DMS53 treated with DMSO at 0.1 percent for 48 hours (cell line): ENCODE measurements around the gene DHRS11.
A peak's percentile ranks its signal among the peaks of the same experiment; 100 is the strongest.
"Not testable (repeated sequence)": the region's sequence is repeated elsewhere in the genome, so short reads cannot be mapped to it uniquely, and the experiment has no call there.

Source experiments
- DNase-seq: peaks from one replicate; lab custom pipeline; 2025; ENCODE audit not compliant: unreplicated experiment; lab: John Stamatoyannopoulos, UW

DHRS11 gene

DNA sequence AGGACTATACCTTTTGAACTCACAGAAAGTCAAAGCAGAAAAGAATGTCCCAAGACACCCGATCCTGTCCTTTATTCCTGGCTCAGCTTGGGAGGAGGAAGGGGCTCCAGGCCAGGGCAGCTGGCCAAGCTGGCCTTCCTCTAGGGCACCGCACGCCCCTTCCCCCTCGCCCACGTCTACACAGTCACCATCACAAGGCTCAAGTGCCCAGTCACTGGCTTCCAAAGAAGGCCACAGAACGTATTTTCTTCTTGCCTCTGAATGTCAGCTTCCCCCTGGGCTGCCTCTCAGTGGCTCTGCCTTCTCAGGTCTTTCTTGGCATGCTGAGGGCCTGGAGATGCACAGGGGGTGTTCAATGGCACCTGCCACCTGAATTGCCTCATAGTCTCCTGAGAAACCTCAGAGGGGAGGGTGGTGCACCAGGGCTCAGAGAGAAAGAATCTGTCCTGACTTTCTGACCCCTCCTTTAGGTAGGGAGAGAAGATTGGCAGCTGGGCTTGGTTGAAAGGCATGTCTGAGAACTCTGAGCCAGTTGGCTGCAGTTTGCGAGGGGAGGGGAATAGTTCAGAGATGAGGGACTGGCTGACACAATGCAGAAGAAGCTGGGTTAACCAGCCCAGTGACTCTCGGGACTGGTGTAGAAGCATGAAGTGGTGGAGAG lies 2.1 kb downstream of the DHRS11 start:
- DNase-seq, result no peak

- no peak for DNase-seq
Measured at GRCh38 chr17:36594626-36595401, 3.1 kb downstream of the DHRS11 start.

DNA sequence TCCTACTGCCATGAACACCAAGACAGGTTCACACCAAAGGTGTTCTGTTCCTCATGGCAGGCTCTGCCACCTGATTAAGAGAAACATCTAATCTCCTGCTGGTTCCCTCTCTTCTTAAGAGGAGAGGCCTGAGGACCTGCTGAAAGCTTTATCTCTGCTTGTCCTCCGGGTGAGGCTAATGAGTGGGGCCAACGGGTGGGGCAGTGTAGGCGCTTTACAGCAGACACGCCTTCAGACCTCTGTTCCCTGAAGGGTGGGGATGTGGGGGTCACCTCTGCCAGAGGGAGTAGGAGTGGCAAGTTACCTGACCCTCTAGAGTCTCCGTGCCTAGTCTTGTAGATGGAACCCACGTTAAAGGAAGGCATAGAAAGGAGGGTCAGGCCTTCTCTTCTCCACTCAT lies 5.5 kb downstream of the DHRS11 start:
- no peak for DNase-seq

- no peak for DNase-seq
Measured at GRCh38 chr17:36597866-36598777, 6.4 kb downstream of the DHRS11 start.

DNA sequence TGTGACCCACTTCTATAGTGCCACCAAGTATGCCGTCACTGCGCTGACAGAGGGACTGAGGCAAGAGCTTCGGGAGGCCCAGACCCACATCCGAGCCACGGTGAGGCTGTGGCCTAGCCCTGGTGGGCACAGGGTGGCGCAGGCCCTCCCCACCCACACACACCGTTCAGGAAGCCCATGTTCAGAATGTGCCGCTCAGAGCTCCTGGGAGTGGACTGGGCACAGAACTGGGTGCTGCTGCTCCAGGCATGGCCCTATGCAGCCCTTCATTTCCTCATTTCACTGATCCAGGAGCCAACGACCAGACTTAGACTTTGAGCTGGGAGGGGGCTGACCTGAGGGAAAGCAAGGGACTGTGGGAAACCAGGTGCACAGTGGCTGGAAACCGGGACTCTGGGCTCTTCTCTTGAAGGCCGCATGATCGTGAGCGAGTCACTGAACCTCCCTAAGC lies 7.3 kb downstream of the DHRS11 start:
- DNase-seq, result no peak

DNA sequence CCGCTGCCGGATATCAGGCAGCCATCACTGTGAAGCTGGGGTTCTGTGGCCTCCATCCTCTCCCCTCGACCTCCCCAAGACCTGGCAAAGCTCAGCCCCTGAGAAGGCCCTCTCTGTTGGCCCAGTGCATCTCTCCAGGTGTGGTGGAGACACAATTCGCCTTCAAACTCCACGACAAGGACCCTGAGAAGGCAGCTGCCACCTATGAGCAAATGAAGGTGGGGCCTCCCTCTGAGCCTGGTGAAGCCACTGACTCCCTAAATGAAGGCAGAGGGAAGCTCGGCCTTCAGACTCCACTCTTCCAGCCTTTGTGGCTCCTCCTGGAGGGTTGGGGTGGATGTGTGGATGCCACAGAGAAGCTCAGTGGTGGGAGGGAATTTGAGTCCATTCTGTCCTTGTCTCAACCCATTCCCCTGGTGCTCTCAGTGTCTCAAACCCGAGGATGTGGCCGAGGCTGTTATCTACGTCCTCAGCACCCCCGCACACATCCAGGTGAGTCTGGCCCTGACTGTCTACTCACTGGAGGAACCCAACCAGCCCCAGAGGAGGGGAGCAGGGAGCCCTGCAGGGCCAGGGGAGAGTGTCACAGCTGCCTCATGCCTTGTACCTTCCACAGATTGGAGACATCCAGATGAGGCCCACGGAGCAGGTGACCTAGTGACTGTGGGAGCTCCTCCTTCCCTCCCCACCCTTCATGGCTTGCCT lies 8.0 kb downstream of the DHRS11 start:
- no peak for DNase-seq

GRCh38 chr17:36600465-36600864 lies 8.8 kb downstream of the DHRS11 start:
- no peak for DNase-seq

DNA sequence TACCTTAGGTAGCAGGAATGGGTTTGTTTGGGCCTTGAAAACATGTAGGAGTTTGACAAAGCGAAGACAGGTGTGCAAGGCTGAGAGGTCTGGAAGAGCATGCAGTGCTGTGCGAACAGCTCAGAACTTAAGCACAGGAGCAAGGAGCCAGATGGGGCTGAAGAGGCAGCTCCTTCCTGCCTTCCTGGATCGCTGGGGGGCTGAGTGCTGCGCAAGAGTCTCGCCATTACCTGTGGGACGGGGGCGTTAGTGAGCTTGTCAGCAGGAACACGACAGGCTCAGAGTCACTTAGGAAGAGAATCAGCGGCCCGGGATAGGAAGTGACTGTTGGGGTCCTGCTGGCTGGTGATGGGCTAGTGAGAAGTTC lies 9.2 kb downstream of the DHRS11 start:
- DNase-seq, result no peak

DNA sequence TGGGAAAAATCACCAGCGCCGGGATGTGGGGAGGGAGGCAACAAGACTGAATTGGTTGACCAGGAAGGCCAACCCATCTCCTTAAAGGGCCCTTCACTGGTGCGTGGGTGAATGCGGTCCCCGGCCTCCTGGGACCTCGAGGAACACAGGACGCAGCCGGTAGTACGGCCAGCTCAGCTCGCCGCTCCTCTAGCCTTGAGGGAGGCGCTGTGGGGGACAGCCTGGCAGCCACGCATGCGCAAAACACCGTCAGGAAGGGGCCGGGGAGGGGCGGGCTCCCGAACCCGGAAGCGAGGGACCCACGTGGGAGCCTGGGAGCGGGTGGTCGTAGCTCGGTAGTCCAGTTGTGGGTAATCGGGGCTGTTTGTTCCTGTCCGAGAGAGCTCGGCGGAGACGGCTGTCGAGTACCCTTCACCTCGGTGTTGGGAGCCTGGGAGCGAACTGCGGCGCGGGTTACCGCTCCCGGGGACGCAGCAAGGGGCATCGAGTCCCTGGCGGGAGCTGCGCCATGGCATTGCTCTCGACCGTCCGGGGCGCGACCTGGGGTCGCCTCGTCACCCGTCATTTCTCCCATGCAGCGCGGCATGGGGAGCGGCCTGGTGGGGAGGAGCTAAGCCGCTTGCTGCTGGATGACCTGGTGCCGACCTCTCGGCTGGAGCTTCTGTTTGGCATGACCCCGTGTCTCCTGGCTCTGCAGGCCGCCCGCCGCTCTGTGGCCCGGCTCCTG lies 9.8 kb downstream of the DHRS11 start, which contains the start of gene MRM1:
MRM1 (plus strand) TSS at position 281 of the 727 bp plus-strand sequence; CDS start at position 509, 228 bp downstream.
- peak; percentile 60 for DNase-seq

DNA sequence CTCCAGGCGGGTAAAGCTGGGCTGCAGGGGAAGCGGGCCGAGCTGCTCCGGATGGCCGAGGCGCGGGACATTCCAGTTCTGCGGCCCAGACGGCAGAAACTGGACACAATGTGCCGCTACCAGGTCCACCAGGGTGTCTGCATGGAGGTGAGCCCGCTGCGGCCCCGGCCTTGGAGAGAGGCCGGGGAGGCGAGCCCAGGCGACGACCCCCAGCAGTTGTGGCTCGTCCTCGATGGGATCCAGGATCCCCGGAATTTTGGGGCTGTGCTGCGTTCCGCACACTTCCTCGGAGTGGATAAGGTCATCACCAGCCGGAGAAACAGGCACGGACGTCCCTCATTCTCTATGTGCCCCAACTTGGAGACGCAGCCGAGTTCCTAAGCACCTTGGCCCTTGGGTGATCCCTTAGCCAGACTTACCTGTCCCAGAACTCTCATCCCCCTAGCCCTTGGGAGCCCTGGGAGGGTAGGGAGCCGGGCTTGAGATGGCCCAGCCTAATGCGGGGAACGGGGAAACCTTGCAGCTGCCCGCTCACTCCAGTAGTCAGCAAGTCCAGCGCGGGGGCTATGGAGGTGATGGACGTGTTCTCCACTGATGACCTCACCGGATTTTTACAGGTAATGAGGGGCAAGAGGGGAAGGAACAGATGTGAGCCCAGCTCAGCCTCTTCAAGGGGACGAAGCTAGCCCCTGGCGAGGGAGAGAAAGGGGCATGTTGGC lies 10.5 kb downstream of the DHRS11 start:
- no peak for DNase-seq

DNA sequence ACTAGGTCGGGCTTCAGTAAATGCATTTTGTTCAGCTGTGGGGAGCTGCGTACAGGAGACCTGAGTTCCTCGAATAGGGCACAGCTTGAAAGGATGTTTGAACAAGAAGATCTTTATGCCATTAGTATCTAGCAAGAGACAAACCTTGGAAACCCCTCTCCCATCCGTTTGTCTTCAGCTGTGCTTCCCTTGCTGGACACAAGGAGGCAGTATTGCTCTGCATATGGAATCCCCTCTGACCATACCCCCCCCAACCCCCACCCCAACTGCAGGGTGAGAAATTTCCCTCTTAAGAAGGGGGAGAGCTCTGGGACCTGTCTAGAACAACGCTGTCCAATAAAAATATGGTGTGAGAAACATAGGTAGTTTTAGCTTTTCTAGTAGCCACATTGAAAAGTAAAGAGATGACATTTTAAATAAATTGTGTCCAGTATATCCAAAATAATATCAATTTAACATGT lies 11.3 kb downstream of the DHRS11 start:
- peak; percentile 48 for DNase-seq

DNA sequence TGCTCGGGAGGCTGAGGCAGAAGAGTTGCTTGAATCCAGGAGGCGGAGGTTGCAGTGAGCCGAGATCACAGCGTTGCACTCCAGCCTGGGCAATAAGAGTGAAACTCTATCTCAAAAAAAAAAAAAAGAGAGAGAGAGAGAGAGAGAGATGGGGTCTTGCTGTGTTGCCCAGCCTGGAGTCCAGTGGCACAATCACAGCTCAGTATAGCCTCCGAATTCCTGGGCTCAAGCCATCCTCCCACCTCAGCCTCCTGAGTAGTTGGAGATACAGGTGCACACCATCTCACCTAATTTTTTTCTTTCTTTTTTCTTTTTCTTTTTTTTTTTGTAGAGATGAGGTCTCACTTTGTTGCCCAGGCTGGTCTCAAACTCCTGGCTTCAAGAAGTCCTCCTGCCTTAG lies 13.3 kb downstream of the DHRS11 start:
- DNase-seq, result not testable (repeated sequence)

GRCh38 chr17:36608280-36608679 lies 16.6 kb downstream of the DHRS11 start:
- DNase-seq, result no peak

DNA sequence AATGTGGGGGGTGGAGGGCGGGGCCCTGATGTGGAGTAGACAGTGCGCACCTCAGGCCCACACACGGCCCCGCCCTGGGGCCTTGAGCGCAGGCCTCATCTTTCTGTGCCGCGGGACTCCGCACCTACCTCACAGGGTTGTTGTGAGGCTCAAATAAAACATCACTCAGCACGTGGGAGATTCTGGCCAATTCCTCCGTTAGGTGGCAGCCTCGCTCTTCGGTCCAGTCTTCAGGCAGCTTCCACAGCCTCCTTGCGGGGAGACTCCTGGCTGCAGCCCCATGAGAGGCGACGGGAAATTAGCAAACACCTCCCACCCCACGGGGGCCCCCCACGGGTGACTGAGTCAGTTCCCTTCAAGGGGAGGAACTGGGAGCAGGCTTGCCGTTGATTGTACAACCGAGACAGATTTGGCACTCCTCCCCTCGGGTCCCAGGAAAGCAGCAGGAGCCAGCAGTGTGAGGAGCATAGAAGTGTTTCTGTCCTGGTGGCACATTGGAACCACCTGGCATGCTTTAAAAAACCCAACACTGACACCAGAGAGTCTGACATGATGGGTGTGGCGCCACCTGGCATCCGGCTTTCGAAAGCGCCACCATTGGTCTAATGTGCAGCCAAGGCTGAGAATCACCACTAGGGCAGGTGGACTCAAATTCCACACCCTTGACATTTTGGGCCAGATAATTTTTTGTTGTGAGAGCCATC lies 17.3 kb downstream of the DHRS11 start:
- no peak for DNase-seq

- no peak for DNase-seq
Measured at GRCh38 chr17:36609498-36609862, 17.8 kb downstream of the DHRS11 start.

GRCh38 chr17:36610474-36610873 lies 18.8 kb downstream of the DHRS11 start:
- DNase-seq, result no peak

DNA sequence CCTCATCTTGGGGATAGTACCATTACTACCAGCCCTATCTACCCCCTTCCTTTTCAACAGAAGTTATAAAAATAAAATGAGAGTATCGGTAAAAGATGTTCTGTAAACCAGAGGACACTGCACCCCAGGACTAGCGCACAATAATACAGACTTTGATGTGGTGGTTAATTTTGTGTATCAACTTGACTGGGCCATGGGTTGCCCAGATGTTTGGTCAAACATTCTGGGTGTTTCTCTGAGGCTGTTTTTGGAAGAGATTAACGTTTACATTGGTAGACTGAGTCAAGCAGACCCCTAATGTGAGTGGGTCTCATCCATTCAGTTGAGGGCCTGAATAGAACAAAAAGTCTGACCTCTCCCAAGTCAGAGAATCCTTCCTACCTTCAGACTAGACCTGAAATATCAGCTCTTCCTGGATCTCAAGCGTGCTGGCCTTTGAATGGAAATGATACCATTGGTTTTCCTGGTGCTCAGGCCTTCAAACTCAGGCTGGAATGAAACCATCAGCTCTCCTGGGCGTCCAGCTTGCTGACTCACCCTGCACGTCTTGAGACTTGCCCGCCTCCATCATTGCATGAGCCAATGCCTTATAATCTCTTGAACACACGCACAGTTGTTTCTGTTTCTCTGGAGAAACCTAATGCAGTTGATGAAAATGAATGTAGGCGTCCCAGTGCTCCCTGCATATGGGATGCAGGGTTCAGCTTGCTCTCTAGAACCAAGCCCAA lies 19.8 kb downstream of the DHRS11 start:
- DNase-seq, result no peak

DNA sequence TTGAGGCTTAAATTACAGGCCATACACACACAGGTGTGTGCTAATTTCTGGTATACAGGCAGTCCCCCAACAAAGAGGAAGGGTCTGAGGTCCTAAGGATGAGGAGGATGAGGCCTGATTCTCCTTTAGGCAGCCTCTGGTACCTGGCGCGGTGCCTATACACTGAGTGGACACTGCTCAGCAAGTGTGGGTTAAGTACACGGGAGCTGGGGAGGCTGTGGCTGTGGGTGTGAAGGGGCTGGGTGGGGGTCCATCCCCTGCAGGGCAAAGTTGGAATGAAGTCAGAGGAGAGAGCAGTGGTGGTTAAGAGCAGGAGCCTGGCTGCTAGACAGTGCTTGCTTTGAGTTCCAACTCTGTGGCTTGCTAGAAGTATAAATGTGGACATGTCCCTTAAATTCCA lies 20.6 kb downstream of the DHRS11 start:
- DNase-seq, result no peak
